Measurements from ENCODE around the gene ARX. TPM values are rescaled to one million over a fixed set of nuclear protein-coding genes. Genes with fewer than 3 reads are reported as not detected.

Gene ARX
- total RNA-seq, 1 donor from 2014 or later = not detected

- no peak for FAIRE-seq
- DNase-seq (ENCODE audit: low read depth) = no peak
Observed at GRCh38 chrX:25026576-25026975, 10.8 kb upstream of the ARX start.

GRCh38 chrX:25025615-25026014 lies 9.8 kb upstream of the ARX start:
- no peak overlapping the region for H3K9ac ChIP-seq (ENCODE audit: low read length)
- no peaks in the 10 kb centered on the region for H4K20me1 ChIP-seq (ENCODE audit: insufficient read depth, low read length)
- no peak overlapping the region for H2AFZ ChIP-seq (ENCODE audit: low read depth, low read length)
- H3K27me3 Mint-ChIP-seq (ENCODE audit: low read depth, unreplicated experiment) = peaks cover 37% of the 10 kb centered on the region
- peaks cover 32% of the 10 kb centered on the region for H3K27me3 ChIP-seq (ENCODE audit: insufficient read depth, low read length)
- no peak overlapping the region for H3K27ac ChIP-seq (ENCODE audit: low read depth, low read length)
- FAIRE-seq (peak; percentile 23), DNase-seq (ENCODE audit: low read depth) (no peak)
- peaks cover 5% of the 10 kb centered on the region for H3K4me1 Mint-ChIP-seq (ENCODE audit: low read depth, unreplicated experiment)
- peaks cover 3% of the 10 kb centered on the region for H3K36me3 Mint-ChIP-seq (ENCODE audit: low read depth, unreplicated experiment)
- H3K4me3 ChIP-seq (ENCODE audit: insufficient read depth, low read depth, low read length) = no peak overlapping the region
- no peak overlapping the region for H3K4me2 ChIP-seq (ENCODE audit: low read length)
- no peak overlapping the region for H3K27ac Mint-ChIP-seq (ENCODE audit: unreplicated experiment)
- no peaks in the 10 kb centered on the region for H3K4me1 ChIP-seq (ENCODE audit: insufficient read depth, low read length)
- no peak for TF ChIP-seq CTCF (IDR thresholded peaks at IDR 0.05; ENCODE audit: insufficient read depth, low read depth, low read length)
- no peak for TF ChIP-seq EZH2 (IDR thresholded peaks at IDR 0.05; ENCODE audit: insufficient read depth, low read length)
- H3K36me3 ChIP-seq (ENCODE audit: insufficient read depth, low read length) = no peaks in the 10 kb centered on the region
- no peak overlapping the region for H3K4me3 Mint-ChIP-seq (ENCODE audit: unreplicated experiment)
- H3K9me3 Mint-ChIP-seq (ENCODE audit: unreplicated experiment) = peaks cover 2% of the 10 kb centered on the region
- H3K9me3 ChIP-seq (ENCODE audit: insufficient read depth, low read depth, low read length) = no peaks in the 10 kb centered on the region
- H3K79me2 ChIP-seq (ENCODE audit: insufficient read depth, low read length) = no peaks in the 10 kb centered on the region

More at GRCh38 chrX:25026576-25026975, 10.8 kb upstream of the ARX start:
- H3K4me3 Mint-ChIP-seq (ENCODE audit: unreplicated experiment) = no peak overlapping the region
- H3K9me3 Mint-ChIP-seq (ENCODE audit: unreplicated experiment) = peaks cover 2% of the 10 kb centered on the region
- H3K27me3 Mint-ChIP-seq (ENCODE audit: low read depth, unreplicated experiment) = peaks cover 30% of the 10 kb centered on the region
- no peak overlapping the region for H3K9ac ChIP-seq (ENCODE audit: low read length)
- H3K36me3 Mint-ChIP-seq (ENCODE audit: low read depth, unreplicated experiment) = peaks cover 3% of the 10 kb centered on the region
- peaks cover 5% of the 10 kb centered on the region for H3K4me1 Mint-ChIP-seq (ENCODE audit: low read depth, unreplicated experiment)
- no peak overlapping the region for H2AFZ ChIP-seq (ENCODE audit: low read depth, low read length)
- peaks cover 25% of the 10 kb centered on the region for H3K27me3 ChIP-seq (ENCODE audit: insufficient read depth, low read length)
- no peak overlapping the region for H3K4me3 ChIP-seq (ENCODE audit: insufficient read depth, low read depth, low read length)
- H3K4me1 ChIP-seq (ENCODE audit: insufficient read depth, low read length) = no peaks in the 10 kb centered on the region
- H3K27ac Mint-ChIP-seq (ENCODE audit: unreplicated experiment) = no peak overlapping the region
- H3K27ac ChIP-seq (ENCODE audit: low read depth, low read length) = no peak overlapping the region
- TF ChIP-seq EZH2 (IDR thresholded peaks at IDR 0.05; ENCODE audit: insufficient read depth, low read length) = no peak
- TF ChIP-seq CTCF (IDR thresholded peaks at IDR 0.05; ENCODE audit: insufficient read depth, low read depth, low read length) = no peak
- H3K4me2 ChIP-seq (ENCODE audit: low read length) = no peak overlapping the region
- no peaks in the 10 kb centered on the region for H3K36me3 ChIP-seq (ENCODE audit: insufficient read depth, low read length)
- H4K20me1 ChIP-seq (ENCODE audit: insufficient read depth, low read length) = no peaks in the 10 kb centered on the region
- no peaks in the 10 kb centered on the region for H3K79me2 ChIP-seq (ENCODE audit: insufficient read depth, low read length)
- no peaks in the 10 kb centered on the region for H3K9me3 ChIP-seq (ENCODE audit: insufficient read depth, low read depth, low read length)

- no peaks in the 10 kb centered on the region for H3K36me3 ChIP-seq (ENCODE audit: insufficient read depth, low read length)
- peaks cover 3% of the 10 kb centered on the region for H3K36me3 Mint-ChIP-seq (ENCODE audit: low read depth, unreplicated experiment)
- H4K20me1 ChIP-seq (ENCODE audit: insufficient read depth, low read length) = no peaks in the 10 kb centered on the region
- TF ChIP-seq CTCF (IDR thresholded peaks at IDR 0.05; ENCODE audit: insufficient read depth, low read depth, low read length) (no peak), EZH2 (IDR thresholded peaks at IDR 0.05; ENCODE audit: insufficient read depth, low read length) (no peak)
- H3K79me2 ChIP-seq (ENCODE audit: insufficient read depth, low read length) = no peaks in the 10 kb centered on the region
- no peak overlapping the region for H3K27ac ChIP-seq (ENCODE audit: low read depth, low read length)
- H3K27me3 Mint-ChIP-seq (ENCODE audit: low read depth, unreplicated experiment) = peaks cover 48% of the 10 kb centered on the region
- H3K9me3 Mint-ChIP-seq (ENCODE audit: unreplicated experiment) = peaks cover 4% of the 10 kb centered on the region
- no peak overlapping the region for H3K4me3 Mint-ChIP-seq (ENCODE audit: unreplicated experiment)
- no peak overlapping the region for H3K4me3 ChIP-seq (ENCODE audit: insufficient read depth, low read depth, low read length)
- H3K9ac ChIP-seq (ENCODE audit: low read length) = no peak overlapping the region
- peaks cover 4% of the 10 kb centered on the region for H3K4me1 Mint-ChIP-seq (ENCODE audit: low read depth, unreplicated experiment)
- peaks cover 48% of the 10 kb centered on the region for H3K27me3 ChIP-seq (ENCODE audit: insufficient read depth, low read length)
- H3K9me3 ChIP-seq (ENCODE audit: insufficient read depth, low read depth, low read length) = no peaks in the 10 kb centered on the region
- H3K27ac Mint-ChIP-seq (ENCODE audit: unreplicated experiment) = no peak overlapping the region
- no peak overlapping the region for H2AFZ ChIP-seq (ENCODE audit: low read depth, low read length)
- no peak overlapping the region for H3K4me2 ChIP-seq (ENCODE audit: low read length)
- DNase-seq (ENCODE audit: low read depth) (no peak), FAIRE-seq (no peak)
- peaks cover 2% of the 10 kb centered on the region for H3K4me1 ChIP-seq (ENCODE audit: insufficient read depth, low read length)
Observed at GRCh38 chrX:25023908-25024307, 8.1 kb upstream of the ARX start.
